GM21786 (cell line): ENCODE measurements around the gene PIGN.
"Not testable (repeated sequence)": the region's sequence is repeated elsewhere in the genome, so short reads cannot be mapped to it uniquely, and the experiment has no call there.

Source experiments
- ATAC-seq: cut with Tn5 transposase; IDR thresholded peaks from one replicate; pipeline ENCODE4 v1.9.1; 2021; ENCODE audit not compliant: unreplicated experiment

The PIGN gene

GRCh38 chr18:62064361-62064760 is 122.5 kb downstream of the PIGN start:
- no peak for ATAC-seq

DNA sequence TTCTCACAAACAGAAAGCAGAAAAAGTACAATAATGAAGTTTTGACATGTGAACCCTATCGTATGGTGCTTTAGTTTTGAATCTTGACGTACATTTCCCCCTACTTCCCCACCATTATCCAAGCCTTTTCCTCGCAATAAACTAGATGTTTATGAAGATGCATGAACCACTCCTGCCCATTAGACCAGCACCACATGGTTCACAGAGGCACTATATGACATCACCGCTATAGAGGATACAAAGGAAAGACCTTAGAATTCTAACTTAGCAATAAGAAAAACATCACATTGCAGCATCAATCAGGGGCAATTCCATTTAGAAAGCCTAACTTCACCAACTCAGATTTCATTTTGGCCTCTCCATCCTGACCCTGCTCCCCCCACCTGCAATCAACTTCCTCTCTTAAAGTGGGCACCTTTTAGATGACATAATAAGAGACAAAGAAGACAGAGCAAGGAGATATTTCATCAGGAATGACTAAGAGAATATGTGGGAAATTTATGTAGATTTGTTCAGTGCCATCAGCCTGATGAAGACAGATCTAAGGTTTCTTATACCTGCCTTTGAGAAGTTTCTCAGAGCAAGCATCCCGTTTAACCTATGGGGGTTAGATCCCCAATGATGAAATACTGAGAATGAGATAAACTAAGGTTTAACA is 124.9 kb downstream of the PIGN start:
- no peak for ATAC-seq

DNA sequence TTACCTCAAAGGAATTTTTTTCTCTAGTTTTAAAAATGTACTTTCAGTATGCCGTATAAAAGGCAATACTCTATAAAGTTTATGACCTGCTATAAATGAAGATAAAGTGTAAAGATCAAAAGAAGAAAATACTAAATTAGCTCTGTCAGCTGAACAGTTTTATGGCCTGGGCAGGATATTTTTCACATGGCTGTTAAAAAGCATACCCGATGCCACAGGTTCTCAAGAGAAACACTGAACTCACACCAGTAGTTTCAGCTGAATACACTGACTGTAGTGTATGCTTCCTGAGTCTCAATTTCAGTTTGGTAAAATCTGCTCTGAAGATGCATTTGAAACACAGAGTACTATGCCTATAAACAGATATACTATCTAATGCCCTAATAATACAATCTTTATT is 126.0 kb downstream of the PIGN start:
- ATAC-seq: no peak

GRCh38 chr18:62054929-62055498 is 131.8 kb downstream of the PIGN start:
- no peak for ATAC-seq

DNA sequence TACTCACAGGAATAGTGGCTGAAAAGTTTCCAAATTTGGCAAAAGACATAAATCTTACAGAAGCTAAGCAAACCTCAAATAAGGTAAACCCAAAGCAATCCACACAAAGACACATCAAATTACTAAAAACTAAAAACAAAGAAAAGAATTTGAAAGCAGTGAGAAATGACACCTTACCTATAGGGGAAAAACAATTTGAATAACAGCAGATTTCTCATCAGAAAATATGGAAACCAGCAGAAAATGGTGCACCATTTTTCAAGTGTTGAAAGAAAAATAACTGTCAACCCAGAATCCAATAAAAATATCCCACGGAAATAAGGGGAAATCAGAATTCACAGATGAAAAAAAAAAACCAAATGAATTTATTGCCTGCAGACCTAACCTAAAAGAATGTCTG is 138.6 kb downstream of the PIGN start:
- no peak for ATAC-seq

GRCh38 chr18:62045316-62045715 is 141.5 kb downstream of the PIGN start:
- no peak for ATAC-seq

GRCh38 chr18:62044490-62045000 is 142.3 kb downstream of the PIGN start:
- ATAC-seq: no peak

- ATAC-seq: no peak
Measured at GRCh38 chr18:62037989-62038778, 148.7 kb downstream of the PIGN start.

DNA sequence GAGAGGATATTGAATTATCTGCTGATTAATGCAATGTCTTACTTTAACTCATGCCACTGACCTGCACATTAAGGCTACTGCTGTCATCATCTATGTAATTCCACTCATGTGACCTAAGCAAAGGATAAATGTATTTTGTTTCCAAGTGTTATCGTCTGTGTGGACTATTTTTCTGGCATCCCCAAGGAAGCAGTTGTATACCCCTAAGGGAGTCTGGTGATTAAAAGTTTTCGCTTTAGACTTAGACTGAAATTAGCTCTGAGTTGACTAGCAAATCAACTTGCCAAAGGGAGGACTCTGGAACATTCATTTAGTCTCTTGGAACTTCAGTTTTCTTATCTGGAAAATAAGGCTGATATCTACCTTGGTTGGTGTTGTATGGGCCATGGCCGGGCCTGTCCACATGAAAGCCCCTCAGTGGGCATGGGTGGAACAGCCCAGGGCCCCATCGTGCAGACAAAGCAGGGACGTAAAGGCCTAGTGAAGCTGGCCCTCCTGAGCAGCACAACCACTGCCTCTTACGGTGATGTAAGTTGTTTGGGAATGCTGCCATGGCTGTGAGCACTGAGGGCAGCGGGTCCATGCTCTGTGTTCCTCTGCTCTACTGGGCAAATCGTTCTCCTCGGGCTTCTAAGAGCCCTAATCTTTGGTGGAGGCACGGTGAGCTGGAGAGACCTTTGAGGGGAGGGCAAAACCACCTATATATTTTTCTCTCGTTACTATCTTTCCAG is 149.7 kb downstream of the PIGN start:
- ATAC-seq: no peak

GRCh38 chr18:62034286-62034685 is 152.6 kb downstream of the PIGN start:
- not testable (repeated sequence) for ATAC-seq

- ATAC-seq: no peak
Measured at GRCh38 chr18:62033756-62034155, 153.1 kb downstream of the PIGN start.

DNA sequence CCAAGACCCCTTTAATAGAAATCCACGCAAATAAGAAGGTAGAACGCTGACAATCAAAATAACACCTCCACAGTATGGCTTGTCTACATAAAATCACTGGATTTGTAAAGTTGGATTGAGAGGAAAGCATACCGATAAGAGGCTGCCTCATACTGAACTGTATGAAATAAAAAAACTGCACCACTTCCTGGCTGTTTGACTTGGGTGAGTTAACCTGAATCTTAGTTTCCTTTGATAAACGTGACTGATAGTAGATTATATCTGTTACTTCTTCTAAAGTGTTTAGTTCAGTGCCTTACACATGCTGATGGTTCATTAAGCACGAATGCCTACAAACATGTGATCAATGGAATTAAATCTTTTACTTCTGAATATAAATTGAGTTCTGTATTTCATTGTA is 153.6 kb downstream of the PIGN start:
- no peak for ATAC-seq

- ATAC-seq: no peak
Measured at GRCh38 chr18:62030091-62030985, 156.5 kb downstream of the PIGN start.

GRCh38 chr18:62028715-62029114 is 158.1 kb downstream of the PIGN start:
- ATAC-seq: no peak

GRCh38 chr18:62027914-62028520 is 158.8 kb downstream of the PIGN start:
- ATAC-seq: no peak

GRCh38 chr18:62026586-62026985 is 160.3 kb downstream of the PIGN start:
- no peak for ATAC-seq

- ATAC-seq: no peak
Measured at GRCh38 chr18:62024983-62025382, 161.9 kb downstream of the PIGN start.

DNA sequence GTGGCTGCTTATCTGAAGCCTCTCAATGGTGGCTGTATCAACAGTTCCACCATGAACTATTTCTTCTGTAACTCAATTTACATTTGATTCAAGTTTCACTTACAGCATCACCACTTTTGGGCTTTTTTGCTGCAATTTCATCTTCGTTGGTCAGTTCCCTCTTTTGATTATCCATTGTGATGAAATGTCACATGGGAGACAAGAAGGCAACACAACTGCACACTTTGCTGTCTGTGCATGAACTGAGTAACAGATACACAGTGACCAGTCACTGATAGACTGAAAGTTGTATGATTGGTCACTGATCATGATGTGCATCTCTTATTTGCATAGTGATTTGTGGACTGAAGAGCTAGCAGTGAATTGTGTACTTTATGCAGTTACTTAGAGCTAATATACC is 163.3 kb downstream of the PIGN start:
- ATAC-seq: no peak

- no peak for ATAC-seq
Measured at GRCh38 chr18:62018759-62019041, 168.2 kb downstream of the PIGN start.
